Inflammatory macrophage treated with lipopolysaccharide for 4 hours (primary cell): ENCODE measurements around the gene PCNP.
"Not testable (repeated sequence)": the region's sequence is repeated elsewhere in the genome, so short reads cannot be mapped to it uniquely, and the experiment has no call there.

Experiments
- DNase-seq: peaks from one replicate; pipeline ENCODE4 v3.0.0-alpha.2; 2020

PCNP gene, protein sequence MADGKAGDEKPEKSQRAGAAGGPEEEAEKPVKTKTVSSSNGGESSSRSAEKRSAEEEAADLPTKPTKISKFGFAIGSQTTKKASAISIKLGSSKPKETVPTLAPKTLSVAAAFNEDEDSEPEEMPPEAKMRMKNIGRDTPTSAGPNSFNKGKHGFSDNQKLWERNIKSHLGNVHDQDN

DNA sequence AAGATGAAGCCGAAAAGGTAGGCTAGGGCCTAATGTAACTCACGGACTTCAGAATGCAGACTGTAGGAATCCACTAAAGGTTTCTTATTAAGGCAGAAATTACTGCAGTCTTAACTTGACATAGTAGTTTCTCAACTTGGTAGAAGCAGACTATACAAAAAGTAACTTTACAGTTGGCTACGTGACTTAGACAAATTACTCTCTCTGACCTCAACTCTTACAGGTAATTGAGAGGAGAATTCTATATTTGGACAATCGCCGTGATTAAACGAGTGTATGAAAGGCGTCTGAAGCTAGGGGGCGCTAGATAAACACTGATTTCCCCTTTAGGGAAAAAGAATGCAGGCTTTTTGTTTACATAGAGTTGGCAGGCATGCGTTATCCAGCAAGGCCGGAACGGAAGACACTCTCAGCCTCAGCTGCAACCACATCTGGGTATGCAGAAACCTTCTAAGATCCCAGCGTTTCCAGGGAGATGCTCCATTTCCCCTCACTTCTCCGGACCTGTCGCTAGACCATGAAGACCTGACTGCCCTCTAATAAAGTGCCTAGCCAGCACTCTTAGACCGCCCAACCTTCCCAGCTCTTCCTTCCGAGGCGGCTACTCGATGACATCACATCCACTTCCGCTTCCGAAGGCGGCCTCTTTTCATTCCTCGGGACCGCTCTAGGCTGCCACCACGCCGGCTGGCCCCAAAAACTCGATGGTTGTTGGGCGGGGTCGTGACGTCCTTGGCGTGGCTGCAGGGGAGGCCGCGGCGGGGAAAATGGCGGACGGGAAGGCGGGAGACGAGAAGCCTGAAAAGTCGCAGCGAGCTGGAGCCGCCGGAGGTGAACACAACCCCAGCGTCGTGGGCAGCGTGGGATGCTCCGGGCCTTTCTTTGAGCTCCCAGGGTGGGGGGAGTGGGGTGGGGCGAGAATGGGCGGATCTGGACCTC is at the start of gene PCNP:
TSS of gene PCNP (plus strand) at position 732 of the 939 bp plus-strand sequence. CDS start at position 768, 36 bp downstream.
- peak; percentile 99 for DNase-seq

DNA sequence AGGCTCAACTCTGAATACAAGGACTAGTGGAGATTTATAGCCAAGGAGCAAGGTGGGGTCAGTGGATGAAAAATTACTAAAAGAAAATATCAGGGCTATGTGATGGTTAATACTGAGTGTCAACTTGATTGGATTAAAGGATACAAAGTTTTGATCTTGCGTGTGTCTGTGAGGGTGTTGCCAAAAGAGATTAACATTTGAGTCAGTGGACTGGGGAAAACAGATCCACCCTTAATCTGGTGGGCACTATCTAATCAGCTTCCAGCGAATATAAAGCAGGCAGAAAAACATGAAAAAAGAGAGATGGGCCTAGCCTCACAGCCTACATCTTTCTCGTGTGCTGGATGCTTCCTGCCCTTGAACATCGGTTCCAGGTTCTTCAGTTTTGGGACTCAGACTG is 46.5 kb upstream of the PCNP start:
- no peak for DNase-seq

DNA sequence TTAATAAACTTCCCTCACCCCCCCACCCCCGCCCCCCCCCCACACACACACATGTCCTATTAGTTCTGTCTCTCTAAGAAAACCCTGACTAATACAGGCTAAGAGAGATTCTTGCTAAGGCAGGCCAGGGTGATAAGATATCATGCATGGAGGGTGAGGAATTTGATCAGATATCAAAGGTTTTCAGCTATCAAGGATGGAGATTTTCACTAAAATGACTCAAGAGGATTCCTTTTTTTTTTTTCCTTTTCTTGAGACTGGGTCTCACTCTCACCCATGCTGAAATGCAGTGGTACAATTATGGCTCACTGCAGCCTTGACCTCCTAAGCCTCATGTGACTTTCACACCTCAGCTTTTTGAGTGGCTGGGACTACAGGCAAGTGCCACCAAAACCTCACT is 46.1 kb upstream of the PCNP start:
- no peak for DNase-seq

DNA sequence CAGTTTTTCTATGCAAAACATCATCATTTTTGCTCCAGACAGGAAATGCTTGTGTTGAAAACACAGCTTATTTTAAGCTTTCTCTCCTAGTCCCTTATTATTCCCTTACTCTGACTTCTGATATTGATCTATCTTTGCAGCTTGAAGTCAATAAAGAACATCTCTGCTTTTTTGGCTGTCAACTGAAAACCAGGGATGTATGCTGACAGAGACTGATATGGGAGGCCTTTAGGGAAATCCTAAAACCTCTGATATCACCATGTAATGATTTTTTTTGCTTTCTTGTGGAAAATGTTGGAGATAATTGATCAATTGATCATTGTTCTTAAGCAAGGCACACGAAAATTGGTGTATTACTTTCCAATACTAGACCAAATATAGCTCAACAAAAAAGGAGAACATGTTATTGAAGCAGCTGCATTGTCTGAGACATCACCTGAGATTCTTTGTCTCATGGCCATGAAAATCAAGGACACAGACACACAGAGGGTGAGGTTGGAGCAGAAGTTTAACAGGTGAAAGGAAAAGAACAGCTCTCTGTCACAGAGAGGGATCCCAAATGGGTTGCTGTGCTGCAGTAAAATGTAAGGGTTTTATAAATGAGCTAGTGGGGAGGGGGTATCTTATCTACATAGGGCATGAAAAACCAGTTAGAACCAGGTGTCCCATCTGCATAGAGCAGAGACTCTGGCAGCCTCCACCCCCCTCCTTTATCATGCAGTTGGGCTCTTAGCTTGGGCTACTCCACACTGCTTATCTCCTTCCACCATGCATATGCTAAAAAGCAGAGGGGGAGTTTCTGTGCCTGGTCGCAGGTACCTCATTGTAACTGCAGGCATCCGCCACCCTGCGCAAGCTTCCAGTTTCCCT is 43.9 kb upstream of the PCNP start:
- no peak for DNase-seq

DNA sequence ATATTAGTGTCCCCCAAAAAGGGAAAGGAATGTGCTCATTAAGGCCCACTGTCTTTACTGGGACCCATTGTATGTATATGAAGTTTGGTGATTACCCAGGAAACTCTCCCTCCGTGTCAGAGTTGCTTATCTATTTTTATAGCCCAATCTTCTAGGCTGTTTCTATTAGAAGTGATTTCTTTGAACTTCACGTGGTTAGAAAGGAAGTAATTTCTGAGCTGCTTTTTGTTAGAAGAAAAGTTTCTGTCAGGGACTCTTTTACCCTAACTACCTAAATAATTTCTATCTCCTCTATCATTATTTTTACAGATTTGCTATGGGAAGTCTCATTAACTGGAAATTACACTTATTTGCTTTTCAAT is 43.3 kb upstream of the PCNP start:
- DNase-seq = no peak

DNA sequence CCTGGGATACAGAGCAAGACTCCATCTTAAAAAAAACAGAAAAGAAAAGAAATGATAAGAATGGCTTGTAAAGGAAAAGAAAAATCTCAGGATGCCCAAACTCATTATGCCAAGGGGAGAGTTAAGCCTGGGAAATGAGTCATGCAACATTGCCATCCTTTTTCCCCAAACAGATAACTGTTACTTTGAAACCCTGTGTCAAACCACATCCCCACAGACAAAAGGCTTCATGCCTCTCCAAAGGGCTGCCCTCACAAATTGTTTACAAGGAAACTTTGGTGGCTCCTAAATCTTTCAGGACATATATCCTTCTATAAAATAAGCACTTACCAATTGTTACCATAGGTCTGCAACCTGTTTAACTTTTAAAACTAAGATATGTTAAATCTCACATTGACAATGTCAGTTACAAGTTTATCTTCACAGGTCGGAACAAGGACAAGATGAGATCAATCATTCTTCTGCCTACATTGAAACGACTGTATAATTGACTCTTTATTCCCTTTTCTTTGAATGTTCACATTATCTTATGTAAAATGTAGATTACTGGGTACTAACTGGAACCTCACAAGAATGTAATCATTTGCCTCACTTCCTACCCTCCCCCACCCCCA is 42.4 kb upstream of the PCNP start:
- DNase-seq = no peak

DNA sequence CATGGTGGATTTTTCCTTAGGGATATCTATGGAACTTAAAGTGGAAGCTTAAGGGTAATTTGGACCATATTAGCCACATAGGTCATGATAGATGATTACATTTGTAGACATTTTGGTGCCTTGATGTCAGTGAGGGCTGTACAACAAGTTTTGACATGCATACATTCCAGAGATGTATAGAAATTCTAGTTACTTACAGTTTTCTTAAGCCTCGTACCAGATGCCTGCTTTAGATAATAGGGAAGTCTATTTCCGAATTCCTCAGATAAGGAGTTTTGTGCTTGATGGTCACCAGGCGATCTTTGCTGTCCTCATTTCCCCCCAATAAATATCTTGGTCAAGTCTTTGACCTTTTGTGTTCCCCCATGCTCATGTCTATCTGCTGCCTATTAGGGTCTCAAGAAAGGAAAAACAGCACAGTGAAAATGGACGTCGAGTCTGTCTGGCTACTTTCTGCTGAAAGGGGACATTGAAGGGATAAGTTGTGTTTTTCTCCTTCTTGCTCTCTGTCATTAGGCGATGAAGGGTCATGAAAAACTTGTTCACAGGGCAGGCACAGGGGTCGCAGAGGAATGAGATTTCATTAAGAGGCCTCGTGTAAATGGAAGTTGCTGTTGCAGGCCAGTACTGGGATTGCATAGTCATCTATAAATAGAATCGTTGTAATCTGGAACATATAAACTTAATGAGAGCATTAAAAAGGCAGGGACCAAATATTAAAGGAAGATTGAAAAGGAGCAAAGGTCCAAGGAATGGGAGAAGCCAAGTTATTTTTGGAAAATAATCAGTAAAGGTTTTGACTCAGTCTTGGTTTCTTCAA is 41.0 kb upstream of the PCNP start:
- DNase-seq = no peak

DNA sequence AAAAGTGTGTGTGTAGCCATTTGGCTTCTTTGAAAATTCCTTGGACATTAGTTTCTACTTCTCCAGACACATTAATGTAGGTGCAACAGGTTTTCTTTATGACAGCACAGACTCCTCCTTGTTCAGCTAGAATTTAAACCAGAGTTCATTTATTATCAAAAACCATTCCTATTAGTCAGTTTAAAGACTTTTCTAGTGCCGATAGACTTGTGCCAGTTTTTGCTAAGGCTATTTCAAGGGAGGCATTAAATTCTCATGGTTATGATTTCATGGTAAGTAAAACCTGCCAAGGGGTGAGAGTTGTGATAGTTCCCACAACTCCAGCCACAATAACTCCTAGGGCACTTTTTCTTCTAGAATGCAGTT is 40.4 kb upstream of the PCNP start:
- no peak for DNase-seq

DNA sequence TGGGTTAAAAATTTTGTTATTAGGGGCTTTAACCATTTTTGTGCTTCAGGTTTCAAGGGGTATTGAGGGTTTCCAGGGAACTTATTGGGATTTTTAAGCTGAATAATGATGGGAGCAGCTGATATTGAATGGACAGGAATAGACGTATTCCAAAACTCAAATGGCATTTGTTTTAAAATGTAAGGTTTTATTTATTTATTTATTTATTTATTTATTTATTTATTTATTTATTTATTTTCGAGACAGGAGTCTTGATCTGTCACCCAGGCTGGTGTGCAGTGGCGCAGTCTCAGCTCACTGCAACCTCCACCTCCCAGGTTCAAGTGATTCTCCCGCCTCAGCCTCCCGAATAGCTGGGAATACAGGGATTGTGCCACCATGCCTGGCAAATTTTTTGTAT is 38.8 kb upstream of the PCNP start:
- DNase-seq = no peak

DNA sequence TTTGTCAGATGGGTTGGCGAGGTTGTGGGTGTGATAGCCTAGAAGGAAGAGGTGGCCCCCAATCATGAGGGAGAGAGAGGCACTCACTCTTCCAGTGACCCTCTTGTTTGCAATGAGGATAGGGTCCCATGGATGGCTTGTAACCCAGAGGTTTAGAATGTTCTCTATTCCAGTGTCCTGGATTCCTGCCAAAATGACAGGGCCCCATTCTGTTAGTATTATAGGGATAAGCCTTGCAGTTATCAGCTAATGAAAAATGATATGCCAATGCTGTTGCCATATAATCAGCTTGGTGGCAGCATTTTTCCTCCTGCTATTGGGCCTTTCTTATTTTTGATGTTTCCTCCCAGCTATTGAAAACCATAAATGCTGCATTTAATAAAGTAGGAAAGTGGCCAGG is 37.7 kb upstream of the PCNP start:
- DNase-seq = no peak

DNA sequence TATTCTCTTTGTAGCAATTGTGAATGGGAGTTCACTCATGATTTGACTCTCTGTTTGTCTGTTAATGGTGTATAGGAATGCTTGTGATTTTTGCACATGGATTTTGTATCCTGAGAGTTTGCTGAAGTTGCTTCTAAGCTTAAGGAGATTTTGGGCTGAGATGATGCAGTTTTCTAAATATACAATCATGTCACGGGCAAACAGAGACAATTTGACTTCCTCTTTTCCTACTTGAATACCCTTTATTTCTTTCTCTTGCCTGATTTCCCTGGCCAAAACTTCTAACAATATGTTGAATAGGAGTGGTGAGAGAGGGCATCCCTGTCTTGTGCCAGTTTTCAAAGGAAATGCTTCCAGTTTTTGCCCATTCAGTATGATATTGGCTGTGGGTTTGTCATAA is 37.0 kb upstream of the PCNP start:
- not testable (repeated sequence) for DNase-seq

DNA sequence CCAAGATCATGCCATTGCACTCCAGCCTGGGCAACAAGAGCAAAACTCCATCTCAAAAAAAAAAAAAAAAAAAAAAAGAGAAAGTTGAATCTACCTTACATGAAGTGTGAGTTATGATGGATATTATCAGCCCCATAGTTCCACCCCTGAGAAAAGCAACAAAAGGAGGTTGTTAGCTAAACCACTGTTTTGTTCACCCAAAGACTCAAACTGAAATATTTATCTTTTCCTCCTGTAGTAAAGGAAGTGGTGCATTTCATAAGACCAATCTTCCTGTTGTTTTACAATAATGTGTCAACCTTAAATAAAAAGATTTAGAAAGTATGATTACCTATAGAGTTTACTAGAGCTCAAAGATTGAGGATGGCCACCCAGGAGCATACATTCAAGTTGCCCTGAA is 31.0 kb upstream of the PCNP start:
- DNase-seq = no peak

DNA sequence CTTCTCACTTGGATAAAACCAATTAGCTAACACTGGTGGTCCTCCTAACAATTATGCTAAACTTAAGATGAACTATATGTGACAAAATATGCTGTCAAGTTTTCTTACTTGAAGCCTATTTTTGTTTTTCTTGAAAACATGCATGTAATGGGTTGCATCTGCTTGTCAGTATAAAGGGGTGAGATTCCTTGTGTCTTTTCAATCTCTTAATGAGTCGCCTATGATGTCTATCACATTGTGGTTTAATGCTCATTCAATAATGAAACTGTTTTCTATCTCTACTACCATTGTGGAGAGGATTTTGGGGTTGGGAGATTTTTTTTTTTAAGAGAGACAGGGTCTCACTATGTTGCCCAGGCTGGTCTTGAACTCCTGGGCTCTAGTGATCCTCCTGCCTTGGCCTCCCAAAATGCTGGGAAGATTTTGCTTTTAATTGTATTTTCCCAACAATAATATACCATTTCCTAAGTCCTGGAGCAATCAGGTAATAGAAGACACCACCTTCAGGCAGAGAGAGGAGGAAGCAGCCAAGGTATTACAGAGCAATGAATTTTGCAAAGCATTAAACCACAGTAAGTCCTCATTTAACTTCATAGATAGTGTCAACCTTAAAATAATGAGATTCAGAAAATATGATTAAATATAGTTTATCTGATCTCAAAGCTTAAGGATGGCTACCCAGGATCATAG is 29.7 kb upstream of the PCNP start:
- no peak for DNase-seq

DNA sequence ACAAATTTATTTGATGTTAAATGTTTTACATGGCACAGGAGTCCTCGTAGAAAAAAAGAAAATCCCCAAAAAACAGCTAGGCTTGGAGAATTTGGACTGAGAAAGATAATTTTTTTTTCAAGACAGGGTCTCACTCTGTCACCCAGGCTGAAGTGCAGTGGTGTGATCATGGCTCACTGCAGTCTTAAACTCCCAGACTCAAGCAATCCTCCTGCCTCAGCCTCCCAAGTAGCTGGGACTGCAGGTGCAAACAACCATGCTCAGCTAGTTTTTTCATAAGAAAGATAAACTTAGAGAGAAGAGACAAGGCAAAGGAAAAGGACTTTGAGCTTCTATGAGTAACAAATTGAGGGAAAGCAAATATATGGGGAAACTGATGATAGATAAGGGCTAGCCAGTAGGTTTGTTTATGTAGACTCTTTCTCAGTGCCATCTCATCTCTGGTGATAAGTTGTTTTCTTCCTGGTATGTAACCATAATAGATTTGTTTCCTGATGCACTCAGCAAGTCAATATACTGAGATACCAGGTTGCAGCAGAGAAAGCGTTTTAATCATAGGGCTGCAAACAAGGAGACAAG is 25.4 kb upstream of the PCNP start:
- no peak for DNase-seq

DNA sequence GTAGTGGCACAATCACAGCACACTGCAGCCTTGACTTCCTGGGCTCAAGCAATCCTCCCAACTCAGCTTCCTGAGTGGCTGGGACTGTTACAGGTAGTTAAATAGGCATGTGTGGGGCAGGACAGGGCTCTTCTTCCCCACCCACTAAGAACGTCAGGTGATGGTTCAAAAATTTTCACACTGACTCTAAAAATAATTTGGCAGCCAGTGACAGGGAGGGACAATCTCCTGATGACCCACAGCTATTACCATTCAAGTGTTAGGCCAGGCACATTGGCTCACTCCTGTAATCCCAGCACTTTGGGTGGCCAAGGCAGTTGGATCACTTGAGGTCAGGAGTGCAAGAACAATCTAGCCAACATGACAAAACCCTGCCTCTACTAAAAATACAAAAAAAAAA is 24.5 kb upstream of the PCNP start:
- DNase-seq = no peak

DNA sequence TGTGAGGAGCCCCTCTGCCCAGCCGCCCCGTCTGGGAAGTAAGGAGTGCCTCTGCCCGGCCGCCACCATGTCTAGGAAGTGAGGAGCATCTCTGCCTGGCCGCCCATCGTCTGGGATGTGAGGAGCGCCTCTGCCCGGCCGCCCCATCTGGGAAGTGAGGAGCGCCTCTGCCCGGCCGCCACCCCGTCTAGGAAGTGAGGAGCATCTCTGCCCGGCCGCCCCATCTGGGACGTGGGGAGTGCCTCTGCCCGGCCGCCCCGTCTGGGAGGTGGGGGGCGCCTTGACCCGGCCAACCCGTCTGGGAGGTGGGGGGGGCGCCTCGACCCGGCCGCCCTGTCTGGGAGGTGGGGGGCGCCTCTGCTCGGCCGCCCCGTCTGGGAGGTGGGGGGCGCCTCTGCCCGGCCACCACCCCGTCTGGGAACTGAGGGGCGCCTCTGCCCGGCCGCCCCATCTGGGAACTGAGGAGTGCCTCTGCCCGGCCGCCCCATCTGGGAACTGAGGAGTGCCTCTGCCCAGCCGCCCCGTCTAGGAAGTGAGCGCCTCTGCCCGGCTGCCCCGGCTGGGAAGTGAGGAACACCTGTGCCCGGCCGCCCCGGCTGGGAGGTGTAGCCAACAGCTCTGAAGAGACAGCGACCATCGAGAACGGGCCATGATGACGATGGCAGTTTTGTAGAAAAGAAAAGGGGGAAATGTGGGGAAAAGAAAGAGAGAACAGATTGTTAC is 22.5 kb upstream of the PCNP start:
- DNase-seq = not testable (repeated sequence)

DNA sequence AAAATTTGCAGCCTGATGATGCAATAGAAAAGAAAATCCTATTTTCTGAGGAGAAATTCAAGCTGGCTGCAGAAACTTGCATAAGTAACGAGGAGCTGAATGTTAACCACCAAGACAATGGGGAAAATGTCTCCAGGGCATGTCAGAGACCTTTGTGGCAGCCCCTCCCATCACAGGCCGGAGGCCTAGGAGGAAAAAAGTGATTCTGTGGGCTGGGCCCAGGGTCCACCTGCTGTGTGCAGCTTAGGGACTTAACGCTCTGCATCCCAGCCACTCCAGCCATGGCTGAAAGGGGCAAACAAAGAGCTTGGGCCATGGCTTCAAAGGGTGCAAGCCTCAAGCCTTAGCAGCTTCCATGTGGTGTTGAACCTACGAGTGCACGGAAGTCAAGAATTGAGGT is 20.6 kb upstream of the PCNP start:
- DNase-seq = not testable (repeated sequence)

DNA sequence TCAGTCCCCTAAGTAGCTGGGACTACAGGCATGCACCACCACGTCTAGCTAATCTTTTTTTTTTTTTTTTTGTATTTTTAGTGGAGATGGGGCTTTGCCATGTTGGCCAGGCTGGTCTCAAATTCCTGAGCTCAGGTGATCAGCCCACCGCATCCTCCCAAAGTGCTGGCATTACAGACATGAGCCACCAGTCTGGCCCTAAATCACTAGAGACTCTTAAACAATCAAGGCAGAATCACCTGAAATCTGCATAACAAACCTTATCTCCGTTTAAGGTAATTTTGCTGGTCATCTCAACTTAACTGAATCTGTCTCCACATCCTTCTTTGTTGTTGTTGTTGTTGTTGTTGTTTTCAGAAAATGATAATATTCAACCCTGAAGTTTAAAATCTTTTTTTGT is 17.9 kb upstream of the PCNP start:
- no peak for DNase-seq

DNA sequence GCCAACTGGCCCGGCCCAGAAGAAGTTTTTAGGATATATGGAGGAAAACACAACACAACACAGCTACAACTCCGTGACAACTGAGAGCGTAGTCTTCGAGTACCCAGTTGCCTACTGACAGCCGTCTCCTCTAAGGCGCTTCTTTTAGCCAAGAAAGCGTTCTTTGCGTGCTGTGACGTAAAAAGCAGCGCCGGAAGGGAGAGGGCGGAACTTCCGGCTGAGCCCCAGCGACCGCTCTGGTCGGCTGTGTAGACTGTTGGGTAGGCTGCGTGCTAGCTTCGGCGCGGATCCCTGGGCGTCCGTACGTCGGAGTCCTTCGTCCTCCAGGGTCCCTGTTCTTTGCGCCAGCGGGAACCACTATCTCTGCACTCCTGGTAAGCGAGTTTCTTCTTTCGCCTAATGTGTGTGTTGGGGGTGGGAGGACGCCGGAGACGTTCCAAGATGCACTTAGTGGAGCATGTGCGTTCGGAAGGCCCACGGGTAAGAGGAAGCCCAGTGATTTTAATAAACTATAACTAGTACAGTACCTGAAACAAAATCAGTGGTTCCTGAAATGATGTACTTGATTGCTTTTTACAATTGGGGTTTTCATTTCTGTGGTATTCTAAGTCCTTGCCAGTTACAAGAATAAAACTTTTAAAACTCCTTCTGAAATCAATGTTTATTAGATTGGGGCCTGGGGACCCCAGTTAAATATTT is 12.2 kb upstream of the PCNP start, which contains the start of gene TRMT10C:
TSS of gene TRMT10C (plus strand) at position 239 of the 699 bp plus-strand sequence. CDS start 2,914 bp downstream, outside the sequence.
- peak; percentile 96 for DNase-seq
